KMS-11 (cell line): ENCODE results near the gene CNN3.

Source experiments
- H2AFZ ChIP-seq: fragments of 200-600 bp; sonication (generic); 2 replicates; pipeline ENCODE4 v1.6.1; 2016; ENCODE audit warnings: antibody characterized with exemption, mixed run types, low read depth
- H3K27ac ChIP-seq: fragments of 200-600 bp; sonication (generic); 2 replicates; pipeline ENCODE4 v1.6.1; 2016; ENCODE audit warnings: mild to moderate bottlenecking, mixed run types
- H3K27me3 ChIP-seq: fragments of 200-600 bp; sonication (generic); 2 replicates; pipeline ENCODE4 v1.6.1; 2017; ENCODE audit warnings: mild to moderate bottlenecking, low read depth, mixed run types, moderate library complexity; ENCODE audit not compliant: insufficient read depth
- H3K36me3 ChIP-seq: fragments of 200-600 bp; sonication (generic); 2 replicates; pipeline ENCODE4 v1.6.1; 2017; ENCODE audit warnings: mild to moderate bottlenecking, mixed run types; ENCODE audit not compliant: insufficient read depth
- H3K4me1 ChIP-seq: fragments of 200-600 bp; sonication (generic); 2 replicates; pipeline ENCODE4 v1.6.1; 2016; ENCODE audit warnings: mild to moderate bottlenecking, low read depth, mixed run types; ENCODE audit not compliant: poor library complexity, severe bottlenecking
- H3K4me2 ChIP-seq: fragments of 200-600 bp; sonication (generic); 2 replicates; pipeline ENCODE4 v1.7.0; 2016; ENCODE audit warnings: mild to moderate bottlenecking, mixed run types
- H3K4me3 ChIP-seq: fragments of 200-600 bp; sonication (generic); IDR thresholded peaks from 2 replicates; pipeline ENCODE4 v1.6.1; 2017; ENCODE audit warnings: low read depth, low read length, mixed read lengths; ENCODE audit not compliant: insufficient read depth
- H3K79me2 ChIP-seq: fragments of 200-600 bp; sonication (generic); 2 replicates; pipeline ENCODE4 v1.6.1; 2016; ENCODE audit warnings: low read depth, mixed run types; ENCODE audit not compliant: insufficient read depth
- H3K9ac ChIP-seq: fragments of 200-600 bp; sonication (generic); 2 replicates; pipeline ENCODE4 v1.6.1; 2016; ENCODE audit warnings: mild to moderate bottlenecking, mixed run types
- H4K20me1 ChIP-seq: fragments of 200-600 bp; sonication (generic); 2 replicates; pipeline ENCODE4 v1.6.1; 2016; ENCODE audit warnings: mild to moderate bottlenecking, mixed run types; ENCODE audit not compliant: insufficient read depth
- TF ChIP-seq, protein P1 (sequence below): fragments of 200-600 bp; sonication (generic); conservative IDR thresholded peaks from 2 replicates; pipeline ENCODE4 v1.6.1; 2017; ENCODE audit warnings: low read depth, mild to moderate bottlenecking, antibody characterized with exemption, low read length, moderate library complexity, mixed read lengths

CNN3 gene

GRCh38 chr1:94935034-94935433 lies 8.1 kb upstream of the CNN3 start:
- Histone ChIP-seq H2AFZ (no peak overlapping the region), H3K36me3 (no peaks in the 10 kb centered on the region), H3K4me2 (no peak overlapping the region), H3K27me3 (no peaks in the 10 kb centered on the region), H3K9ac (no peak overlapping the region), H4K20me1 (no peaks in the 10 kb centered on the region), H3K4me3 (no peak overlapping the region), H3K27ac (no peak overlapping the region), H3K4me1 (no peaks in the 10 kb centered on the region), H3K79me2 (no peaks in the 10 kb centered on the region)
- TF ChIP-seq, protein P1, sequence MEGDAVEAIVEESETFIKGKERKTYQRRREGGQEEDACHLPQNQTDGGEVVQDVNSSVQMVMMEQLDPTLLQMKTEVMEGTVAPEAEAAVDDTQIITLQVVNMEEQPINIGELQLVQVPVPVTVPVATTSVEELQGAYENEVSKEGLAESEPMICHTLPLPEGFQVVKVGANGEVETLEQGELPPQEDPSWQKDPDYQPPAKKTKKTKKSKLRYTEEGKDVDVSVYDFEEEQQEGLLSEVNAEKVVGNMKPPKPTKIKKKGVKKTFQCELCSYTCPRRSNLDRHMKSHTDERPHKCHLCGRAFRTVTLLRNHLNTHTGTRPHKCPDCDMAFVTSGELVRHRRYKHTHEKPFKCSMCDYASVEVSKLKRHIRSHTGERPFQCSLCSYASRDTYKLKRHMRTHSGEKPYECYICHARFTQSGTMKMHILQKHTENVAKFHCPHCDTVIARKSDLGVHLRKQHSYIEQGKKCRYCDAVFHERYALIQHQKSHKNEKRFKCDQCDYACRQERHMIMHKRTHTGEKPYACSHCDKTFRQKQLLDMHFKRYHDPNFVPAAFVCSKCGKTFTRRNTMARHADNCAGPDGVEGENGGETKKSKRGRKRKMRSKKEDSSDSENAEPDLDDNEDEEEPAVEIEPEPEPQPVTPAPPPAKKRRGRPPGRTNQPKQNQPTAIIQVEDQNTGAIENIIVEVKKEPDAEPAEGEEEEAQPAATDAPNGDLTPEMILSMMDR: no peak

- H3K36me3 ChIP-seq: no peaks in the 10 kb centered on the region
- H2AFZ ChIP-seq: no peak overlapping the region
- TF ChIP-seq, protein P1: no peak
- no peak overlapping the region for H3K27ac ChIP-seq
- H3K9ac ChIP-seq: no peak overlapping the region
- no peaks in the 10 kb centered on the region for H3K79me2 ChIP-seq
- no peaks in the 10 kb centered on the region for H4K20me1 ChIP-seq
- H3K4me1 ChIP-seq: no peaks in the 10 kb centered on the region
- no peaks in the 10 kb centered on the region for H3K27me3 ChIP-seq
- H3K4me3 ChIP-seq: no peak overlapping the region
- no peak overlapping the region for H3K4me2 ChIP-seq
Observed at GRCh38 chr1:94934551-94934950, 7.6 kb upstream of the CNN3 start.

GRCh38 chr1:94931254-94931841 lies 4.4 kb upstream of the CNN3 start:
- Histone ChIP-seq H3K27me3 (no peaks in the 10 kb centered on the region), H3K9ac (no peak overlapping the region), H4K20me1 (no peaks in the 10 kb centered on the region), H3K36me3 (no peaks in the 10 kb centered on the region), H3K4me2 (no peak overlapping the region), H2AFZ (no peak overlapping the region), H3K4me1 (no peaks in the 10 kb centered on the region), H3K4me3 (no peak overlapping the region), H3K27ac (no peak overlapping the region), H3K79me2 (no peaks in the 10 kb centered on the region)
- TF ChIP-seq, protein P1: no peak

GRCh38 chr1:94929351-94930217 lies 2.7 kb upstream of the CNN3 start:
- TF ChIP-seq, protein P1: no peak
- no peak overlapping the region for H3K27ac ChIP-seq
- H3K4me1 ChIP-seq: no peaks in the 10 kb centered on the region
- no peak overlapping the region for H3K9ac ChIP-seq
- no peaks in the 10 kb centered on the region for H4K20me1 ChIP-seq
- H3K4me2 ChIP-seq: no peak overlapping the region
- H3K4me3 ChIP-seq: no peak overlapping the region
- 0 out of 2 replicates have a peak, but pooled peaks cover 4% of the 10 kb centered on the region for H3K79me2 ChIP-seq
- no peak overlapping the region for H2AFZ ChIP-seq
- H3K36me3 ChIP-seq: no peaks in the 10 kb centered on the region
- H3K27me3 ChIP-seq: no peaks in the 10 kb centered on the region
